HepG2 (cell line): ENCODE data around the gene TMPRSS11F.

Experiments
- CTCF ChIP-seq: sonication (generic); formaldehyde crosslinking; IDR thresholded peaks from 2 replicates; pipeline ENCODE4 v1.5.0; 2020; ENCODE audit warnings: mild to moderate bottlenecking, missing genetic modification reagents, moderate library complexity
- SMC3 ChIP-seq: IDR thresholded peaks from 2 replicates; pipeline ENCODE4 v1.6.1; 2011; ENCODE audit warnings: low read length, improper control_type of control experiment
- TCF7 ChIP-seq: sonication (generic); IDR thresholded peaks from 2 replicates; pipeline ENCODE4 v1.6.1; 2016; ENCODE audit warnings: antibody characterized with exemption, low read depth
- TF ChIP-seq, protein P1 (sequence below): IDR thresholded peaks from 2 replicates; pipeline ENCODE4 v1.6.1; 2016; ENCODE audit warnings: missing compliant biosample characterization, missing genetic modification reagents, borderline replicate concordance

DNA sequence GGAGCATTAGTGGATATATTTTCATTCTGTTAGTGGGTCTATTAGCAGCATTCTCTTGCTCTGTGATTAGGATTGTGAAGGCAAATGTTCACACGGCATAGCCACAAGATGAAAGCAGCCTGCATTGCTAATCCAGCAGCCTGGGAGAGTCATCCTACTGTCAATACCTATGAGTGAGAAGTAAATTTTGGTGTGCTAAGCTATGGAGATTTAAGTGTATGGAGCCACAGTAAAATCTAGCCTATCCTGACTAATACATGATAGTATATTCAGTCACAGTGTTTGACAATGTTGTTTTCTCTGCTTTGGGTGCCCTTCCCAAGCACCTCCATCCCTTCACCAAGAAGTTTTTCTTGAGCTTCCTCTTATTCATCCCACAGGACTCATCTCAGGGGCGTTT, 47.2 kb upstream of the TMPRSS11F start:
- TF ChIP-seq TCF7 (no peak), CTCF (CRISPR knock-in tag) (no peak), SMC3 (no peak)
- TF ChIP-seq, protein P1, sequence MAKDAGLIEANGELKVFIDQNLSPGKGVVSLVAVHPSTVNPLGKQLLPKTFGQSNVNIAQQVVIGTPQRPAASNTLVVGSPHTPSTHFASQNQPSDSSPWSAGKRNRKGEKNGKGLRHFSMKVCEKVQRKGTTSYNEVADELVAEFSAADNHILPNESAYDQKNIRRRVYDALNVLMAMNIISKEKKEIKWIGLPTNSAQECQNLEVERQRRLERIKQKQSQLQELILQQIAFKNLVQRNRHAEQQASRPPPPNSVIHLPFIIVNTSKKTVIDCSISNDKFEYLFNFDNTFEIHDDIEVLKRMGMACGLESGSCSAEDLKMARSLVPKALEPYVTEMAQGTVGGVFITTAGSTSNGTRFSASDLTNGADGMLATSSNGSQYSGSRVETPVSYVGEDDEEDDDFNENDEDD, result no peak
